Tibial nerve (tissue), 4 donors: Measurements from ENCODE around the gene SFMBT2. TPM values are rescaled to one million over a fixed set of nuclear protein-coding genes. Genes with fewer than 3 reads are reported as not detected.

Experiments
- DNase-seq, 2 donors: peaks; one replicate each; pipeline ENCODE4 v3.0.0-alpha.2; 2019; ENCODE audit warnings: low spot score in 2 of 2
- H3K27ac ChIP-seq, 4 donors: fragments of 200-600 bp; sonication (generic) in 3 of 4; one replicate each; pipeline ENCODE4 v1.5.1; 2017 to 2019; ENCODE audit warnings: mild to moderate bottlenecking in 1 of 4
- H3K27me3 ChIP-seq, 2 donors: fragments of 200-600 bp; sonication (generic) in 1 of 2; one replicate each; pipeline versions ENCODE4 v1.5.1 to v1.6.0; 2017 to 2019
- H3K36me3 ChIP-seq, 3 donors: fragments of 200-600 bp; sonication (generic); one replicate each; pipeline ENCODE4 v1.5.1; 2018 to 2019
- H3K4me1 ChIP-seq, 4 donors: fragments of 200-600 bp; sonication (generic) in 3 of 4; one replicate each; pipeline ENCODE4 v1.5.1; 2017 to 2019
- H3K4me3 ChIP-seq, 4 donors: fragments of 200-600 bp; sonication (generic) in 3 of 4; one replicate each; pipeline ENCODE4 v1.5.1; 2017 to 2019; ENCODE audit warnings: mild to moderate bottlenecking in 1 of 4, moderate library complexity in 1 of 4
- H3K9me3 ChIP-seq, 4 donors: fragments of 200-600 bp; sonication (generic) in 3 of 4; one replicate each; pipeline ENCODE4 v1.5.1; 2017 to 2019
- CTCF ChIP-seq, 5 experiments: fragments of 200-600 bp in 3 of 5; fragments of 450-650 bp in 2 of 5; sonication (generic) in 3 of 5; IDR thresholded peaks; one replicate each; pipeline ENCODE4 v1.5.1; 2016 to 2019; ENCODE audit warnings: antibody characterized with exemption in 5 of 5, mild to moderate bottlenecking in 3 of 5, moderate library complexity in 2 of 5
- EP300 ChIP-seq, 2 donors: sonication (generic); formaldehyde crosslinking; IDR thresholded peaks; one replicate each; pipeline ENCODE4 v1.6.1; 2017; ENCODE audit warnings: antibody characterized with exemption in 2 of 2, mild to moderate bottlenecking in 1 of 2
- POLR2A ChIP-seq, 2 donors: fragments of 450-650 bp; IDR thresholded peaks; one replicate each; pipeline ENCODE4 v1.6.1; 2017; ENCODE audit warnings: antibody characterized with exemption in 2 of 2, mild to moderate bottlenecking in 2 of 2, moderate library complexity in 2 of 2
- WGBS, 2 donors: methylation state at CpG; one replicate each; pipeline ENCODE4 v1.1.5; 2018; 5-methylcytosine and 5-hydroxymethylcytosine counted together
- total RNA-seq, 4 donors: library from RNA; depleted of rRNA; stranded (reverse); fragments of >200 nt; gene quantifications; one replicate each; pipeline ENCODE4 v1.1.0, GENCODE V29; 2016

SFMBT2 gene
- total RNA-seq, 4 donors from 2014 or later, result 10.2 to 24.0 (median 15.4) TPM

GRCh38 chr10:7351894-7352293 lies 58.9 kb downstream of the SFMBT2 start:
- TF ChIP-seq POLR2A (IDR thresholded peaks at IDR 0.05) (no peak), EP300 (IDR thresholded peaks at IDR 0.05) (no peak), CTCF (IDR thresholded peaks at IDR 0.05) (no peak)
- Histone ChIP-seq H3K4me3 (no peak overlapping the region), H3K36me3 (peaks cover 0 to 27% (median 0%) of the 10 kb centered on the region in 3 donors), H3K9me3 (no peaks in the 10 kb centered on the region), H3K27me3 (no peaks in the 10 kb centered on the region), H3K4me1 (peaks cover 0 to 6% (median 0%) of the 10 kb centered on the region in 4 donors), H3K27ac (no peak overlapping the region)
- 88 to 91% methylated on average over 9 of the region's 9 CpGs for WGBS, 2 donors
- DNase-seq, result no peak

- TF ChIP-seq EP300 (IDR thresholded peaks at IDR 0.05), result no peak
- no peak for TF ChIP-seq CTCF (IDR thresholded peaks at IDR 0.05)
- TF ChIP-seq POLR2A (IDR thresholded peaks at IDR 0.05), result no peak
- Histone ChIP-seq H3K27me3 (no peaks in the 10 kb centered on the region), H3K36me3 (peaks cover 0 to 26% (median 0%) of the 10 kb centered on the region in 3 donors), H3K27ac (no peak overlapping the region), H3K4me1 (peaks cover 0 to 6% (median 0%) of the 10 kb centered on the region in 4 donors), H3K9me3 (no peaks in the 10 kb centered on the region), H3K4me3 (no peak overlapping the region)
- DNase-seq, result no peak
- 94 to 99% methylated on average over 3 of the region's 3 CpGs for WGBS, 2 donors
Observed at GRCh38 chr10:7350541-7351195, 60.2 kb downstream of the SFMBT2 start.

GRCh38 chr10:7345717-7346116 lies 65.1 kb downstream of the SFMBT2 start:
- 66 to 69% methylated on average over 10 of the region's 10 CpGs for WGBS, 2 donors
- no peak for DNase-seq
- TF ChIP-seq CTCF (IDR thresholded peaks at IDR 0.05) (no peak), POLR2A (IDR thresholded peaks at IDR 0.05) (no peak), EP300 (IDR thresholded peaks at IDR 0.05) (no peak)
- Histone ChIP-seq H3K9me3 (no peaks in the 10 kb centered on the region), H3K4me1 (no peaks in the 10 kb centered on the region), H3K4me3 (no peak overlapping the region), H3K27ac (no peak overlapping the region), H3K36me3 (peaks cover 0 to 13% (median 0%) of the 10 kb centered on the region in 3 donors), H3K27me3 (no peaks in the 10 kb centered on the region)

- peaks cover 0 to 7% (median 0%) of the 10 kb centered on the region in 3 donors for H3K36me3 ChIP-seq
- TF ChIP-seq EP300 (IDR thresholded peaks at IDR 0.05) (no peak), CTCF (IDR thresholded peaks at IDR 0.05) (no peak), POLR2A (IDR thresholded peaks at IDR 0.05) (no peak)
- no peak overlapping the region for H3K4me3 ChIP-seq
Observed at GRCh38 chr10:7343040-7343439, 67.8 kb downstream of the SFMBT2 start.

GRCh38 chr10:7340179-7340874 lies 70.5 kb downstream of the SFMBT2 start:
- H3K27ac ChIP-seq, result no peak overlapping the region
- no peaks in the 10 kb centered on the region for H3K27me3 ChIP-seq
- TF ChIP-seq EP300 (IDR thresholded peaks at IDR 0.05) (no peak), POLR2A (IDR thresholded peaks at IDR 0.05) (no peak), CTCF (IDR thresholded peaks at IDR 0.05) (no peak)
- no peak overlapping the region for H3K4me3 ChIP-seq
- 74 to 78% methylated on average over 10 of the region's 10 CpGs for WGBS, 2 donors
- H3K36me3 ChIP-seq, result peaks cover 0 to 7% (median 0%) of the 10 kb centered on the region in 3 donors
- DNase-seq, result no peak
- H3K9me3 ChIP-seq, result no peaks in the 10 kb centered on the region
- peaks cover 0 to 9% (median 0%) of the 10 kb centered on the region in 4 donors for H3K4me1 ChIP-seq

More at GRCh38 chr10:7343040-7343439, 67.8 kb downstream of the SFMBT2 start:
- 95 to 98% methylated on average over 3 of the region's 3 CpGs for WGBS, 2 donors
- no peaks in the 10 kb centered on the region for H3K4me1 ChIP-seq
- no peaks in the 10 kb centered on the region for H3K27me3 ChIP-seq
- H3K9me3 ChIP-seq, result no peaks in the 10 kb centered on the region
- no peak overlapping the region for H3K27ac ChIP-seq
- DNase-seq, result no peak
